Panc1 (cell line): ENCODE measurements around the gene RBM6.

Experiments
- CTCF ChIP-seq: fragments of 450-650 bp; IDR thresholded peaks from 2 replicates; pipeline ENCODE4 v1.5.1; 2017; ENCODE audit warnings: mild to moderate bottlenecking
- POLR2AphosphoS5 ChIP-seq: IDR thresholded peaks from 2 replicates; pipeline ENCODE4 v1.6.1; 2012; ENCODE audit warnings: mild to moderate bottlenecking, low read depth, low read length, moderate library complexity

- TF ChIP-seq CTCF (no peak), POLR2AphosphoS5 (no peak)
Measured at GRCh38 chr3:50010959-50011358, 71.0 kb downstream of the RBM6 start.
